ENCODE data around the gene PPIA. TPM values are rescaled to one million over a fixed set of nuclear protein-coding genes. Genes with fewer than 3 reads are reported as not detected.

The PPIA gene
- polyA plus RNA-seq (2013, experiment 1 of 2): 2,030 TPM
- polyA plus RNA-seq (2013, experiment 2 of 2): 2,181 TPM

DNA sequence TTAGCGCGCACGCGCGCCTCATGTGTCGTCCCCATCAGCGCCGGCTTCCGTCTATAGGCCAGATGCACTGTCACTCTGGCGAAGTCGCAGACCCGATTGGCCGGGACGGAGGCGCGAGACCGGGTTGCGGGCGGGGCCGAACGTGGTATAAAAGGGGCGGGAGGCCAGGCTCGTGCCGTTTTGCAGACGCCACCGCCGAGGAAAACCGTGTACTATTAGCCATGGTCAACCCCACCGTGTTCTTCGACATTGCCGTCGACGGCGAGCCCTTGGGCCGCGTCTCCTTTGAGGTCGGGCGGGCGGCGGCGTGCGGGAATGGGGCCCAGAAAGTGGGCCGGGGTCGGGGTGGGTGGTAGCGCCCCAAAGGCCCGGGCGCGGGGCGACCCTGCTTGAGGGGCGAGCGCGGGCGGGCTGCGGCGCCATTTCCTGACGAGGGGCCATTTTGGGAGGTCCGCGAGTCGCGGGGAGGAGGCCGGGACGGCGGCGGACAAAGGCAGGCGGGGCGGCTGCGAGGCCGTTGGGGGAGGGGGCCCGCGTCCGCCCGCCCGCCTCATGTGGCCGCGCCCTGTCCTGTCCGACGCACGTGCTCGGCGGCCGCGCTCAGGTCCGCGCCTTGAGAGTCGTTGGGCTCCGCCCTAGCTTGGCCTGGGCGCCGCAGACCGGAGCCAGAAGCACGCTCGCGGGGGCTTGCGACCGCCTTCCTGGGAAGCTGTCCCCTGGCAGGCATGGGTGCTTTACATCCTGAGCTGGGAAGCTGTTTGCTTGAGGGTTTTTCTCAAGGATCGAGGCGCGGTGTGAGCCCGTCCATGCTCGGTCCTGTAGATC lies at the start of gene PPIA:
Gene PPIA (plus strand): TSS at position 178 of the 825 bp plus-strand sequence. CDS start 44 bp downstream, at position 222.
- Histone ChIP-seq H2AK5ac (ENCODE audit: low read length, severe bottlenecking) (peak within 1 kb of the TSS; percentile 100), H3K79me1 (replicated peaks; ENCODE audit: low read length, poor library complexity, severe bottlenecking) (peaks cover 4% of the 10 kb centered on the region), H3K27ac (ENCODE audit: low read length, poor library complexity, severe bottlenecking) (peak within 1 kb of the TSS; percentile 99), H3K23ac (ENCODE audit: low read length in 2 of 2) (peak within 1 kb of the TSS; percentile 93 to 98), H2AFZ (ENCODE audit: low read depth, low read length) (peak within 1 kb of the TSS; percentile 85), H3K36me3 (ENCODE audit: control insufficient read depth in 1 of 2, insufficient read depth in 2 of 2, low read depth in 1 of 2, low read length in 2 of 2) (peaks cover 12 to 35% of the 10 kb centered on the region in 2 experiments), H3K4me1 (ENCODE audit: control insufficient read depth, insufficient read depth, low read depth, low read length) (peaks cover 9% of the 10 kb centered on the region), H3K4me3 (ENCODE audit: insufficient read depth in 1 of 2, low read depth in 1 of 2, low read length in 2 of 2) (peak within 1 kb of the TSS; percentile 88 to 94), H3K18ac (ENCODE audit: low read depth in 1 of 2, low read length in 2 of 2) (peak within 1 kb of the TSS; percentile 98 to 100), H2BK12ac (ENCODE audit: low read length in 2 of 2) (peak within 1 kb of the TSS; percentile 64 to 82), H3K4ac (ENCODE audit: low read depth in 1 of 2, low read length in 2 of 2) (peak within 1 kb of the TSS; percentile 97 to 100), H3K9ac (ENCODE audit: low read length) (peak within 1 kb of the TSS; percentile 99), H3K9me3 (ENCODE audit: control insufficient read depth, low read length) (no peaks in the 10 kb centered on the region), H3K4me2 (ENCODE audit: low read length, poor library complexity, severe bottlenecking) (peak within 1 kb of the TSS; percentile 78), H2BK120ac (ENCODE audit: low read depth, low read length) (peak within 1 kb of the TSS; percentile 100), H3K27me3 (ENCODE audit: control insufficient read depth in 1 of 2, insufficient read depth in 1 of 2, low read length in 2 of 2) (no peaks in the 10 kb centered on the region), H4K91ac (ENCODE audit: low read length) (peak within 1 kb of the TSS; percentile 99), H3K14ac (ENCODE audit: low read length in 2 of 2) (peak within 1 kb of the TSS; percentile 90 to 98), H2BK15ac (ENCODE audit: low read depth, poor library complexity, severe bottlenecking) (peak within 1 kb of the TSS; percentile 96), H2BK5ac (ENCODE audit: low read depth, low read length, poor library complexity, severe bottlenecking) (peak within 1 kb of the TSS; percentile 99), H4K8ac (ENCODE audit: low read length) (peak within 1 kb of the TSS; percentile 97)
- peak; percentile 98 for DNase-seq
- WGBS: under 1% methylated on average over 91 of the region's 99 CpGs

DNA sequence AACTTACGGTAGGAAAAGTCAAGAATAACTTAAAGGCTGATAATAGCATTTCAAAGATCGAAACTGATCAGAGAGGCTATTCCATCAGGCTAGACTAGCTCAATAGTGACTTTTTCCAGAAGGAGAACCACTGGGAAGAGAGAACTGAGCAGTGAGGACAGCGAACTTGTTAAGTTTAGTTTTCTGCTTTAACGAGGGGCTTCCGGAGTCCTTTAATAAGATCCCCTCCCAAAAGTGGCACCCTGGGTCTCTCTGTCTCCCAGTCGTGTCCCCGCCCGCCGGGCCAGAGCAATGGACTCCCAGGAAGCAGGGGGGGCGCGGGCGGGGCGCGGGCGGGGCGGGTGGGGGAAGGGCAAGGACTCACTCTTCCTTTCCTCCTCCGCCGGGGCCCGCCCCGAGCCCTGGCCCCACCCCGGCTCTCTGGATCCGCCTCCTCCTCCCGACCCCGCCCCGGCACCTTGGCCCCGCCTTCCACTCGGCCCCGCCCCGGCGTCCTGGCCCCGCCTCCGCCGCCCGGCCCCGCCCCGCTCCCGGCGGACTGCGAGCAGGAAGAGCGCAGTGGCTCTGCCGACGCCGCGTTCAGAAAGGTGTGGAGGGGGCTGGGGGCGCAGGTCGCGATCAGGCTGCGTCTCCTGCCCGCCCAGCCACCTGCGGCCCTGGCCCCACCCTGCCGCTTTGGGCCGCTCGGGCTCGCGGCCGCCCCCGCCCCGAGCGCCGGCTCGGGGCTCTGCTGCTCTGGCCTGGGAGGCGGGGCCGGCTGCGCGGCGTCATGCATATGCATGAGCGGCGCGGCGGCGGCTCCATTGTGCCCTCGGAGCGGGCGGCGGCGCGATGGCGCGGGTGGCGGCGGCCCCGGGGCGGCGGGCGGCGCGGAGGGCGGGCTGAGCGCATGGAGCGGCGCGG lies 48.2 kb upstream of the PPIA start, which contains the start of gene ZMIZ2:
Gene ZMIZ2 (plus strand): TSS at position 803 of the 903 bp plus-strand sequence. CDS start 7,403 bp downstream, outside the sequence.
- Histone ChIP-seq H2BK15ac (ENCODE audit: low read depth, poor library complexity, severe bottlenecking) (peak within 1 kb of the TSS; percentile 100), H3K14ac (ENCODE audit: low read length in 2 of 2) (peak within 1 kb of the TSS in 1 of 2 experiments; percentile 99), H3K23ac (ENCODE audit: low read length in 2 of 2) (peak within 1 kb of the TSS in 1 of 2 experiments; percentile 83), H2BK5ac (ENCODE audit: low read depth, low read length, poor library complexity, severe bottlenecking) (peak within 1 kb of the TSS; percentile 95), H3K79me1 (replicated peaks; ENCODE audit: low read length, poor library complexity, severe bottlenecking) (peaks cover 6% of the 10 kb centered on the region), H2BK12ac (ENCODE audit: low read length in 2 of 2) (peak within 1 kb of the TSS in 1 of 2 experiments; percentile 43), H2AFZ (ENCODE audit: low read depth, low read length) (peak within 1 kb of the TSS; percentile 65), H3K18ac (ENCODE audit: low read depth in 1 of 2, low read length in 2 of 2) (peak within 1 kb of the TSS; percentile 92 to 99), H3K9ac (ENCODE audit: low read length) (peak within 1 kb of the TSS; percentile 92), H3K9me3 (ENCODE audit: control insufficient read depth, low read length) (no peaks in the 10 kb centered on the region), H3K4me3 (ENCODE audit: insufficient read depth in 1 of 2, low read depth in 1 of 2, low read length in 2 of 2) (peak within 1 kb of the TSS; percentile 94 to 97), H4K8ac (ENCODE audit: low read length) (peak within 1 kb of the TSS; percentile 96), H4K91ac (ENCODE audit: low read length) (peak within 1 kb of the TSS; percentile 99), H3K4me2 (ENCODE audit: low read length, poor library complexity, severe bottlenecking) (peak within 1 kb of the TSS; percentile 87), H3K4ac (ENCODE audit: low read depth in 1 of 2, low read length in 2 of 2) (peak within 1 kb of the TSS; percentile 88 to 90), H3K27ac (ENCODE audit: low read length, poor library complexity, severe bottlenecking) (peak within 1 kb of the TSS; percentile 61), H3K36me3 (ENCODE audit: control insufficient read depth in 1 of 2, insufficient read depth in 2 of 2, low read depth in 1 of 2, low read length in 2 of 2) (peaks cover 4 to 7% of the 10 kb centered on the region in 2 experiments), H2BK120ac (ENCODE audit: low read depth, low read length) (peak within 1 kb of the TSS; percentile 98), H3K4me1 (ENCODE audit: control insufficient read depth, insufficient read depth, low read depth, low read length) (peaks cover 20% of the 10 kb centered on the region), H3K27me3 (ENCODE audit: control insufficient read depth in 1 of 2, insufficient read depth in 1 of 2, low read length in 2 of 2) (no peaks in the 10 kb centered on the region), H2AK5ac (ENCODE audit: low read length, severe bottlenecking) (peak within 1 kb of the TSS; percentile 44)
- DNase-seq: peak; percentile 83
- 5% methylated on average over 30 of the region's 92 CpGs for WGBS

DNA sequence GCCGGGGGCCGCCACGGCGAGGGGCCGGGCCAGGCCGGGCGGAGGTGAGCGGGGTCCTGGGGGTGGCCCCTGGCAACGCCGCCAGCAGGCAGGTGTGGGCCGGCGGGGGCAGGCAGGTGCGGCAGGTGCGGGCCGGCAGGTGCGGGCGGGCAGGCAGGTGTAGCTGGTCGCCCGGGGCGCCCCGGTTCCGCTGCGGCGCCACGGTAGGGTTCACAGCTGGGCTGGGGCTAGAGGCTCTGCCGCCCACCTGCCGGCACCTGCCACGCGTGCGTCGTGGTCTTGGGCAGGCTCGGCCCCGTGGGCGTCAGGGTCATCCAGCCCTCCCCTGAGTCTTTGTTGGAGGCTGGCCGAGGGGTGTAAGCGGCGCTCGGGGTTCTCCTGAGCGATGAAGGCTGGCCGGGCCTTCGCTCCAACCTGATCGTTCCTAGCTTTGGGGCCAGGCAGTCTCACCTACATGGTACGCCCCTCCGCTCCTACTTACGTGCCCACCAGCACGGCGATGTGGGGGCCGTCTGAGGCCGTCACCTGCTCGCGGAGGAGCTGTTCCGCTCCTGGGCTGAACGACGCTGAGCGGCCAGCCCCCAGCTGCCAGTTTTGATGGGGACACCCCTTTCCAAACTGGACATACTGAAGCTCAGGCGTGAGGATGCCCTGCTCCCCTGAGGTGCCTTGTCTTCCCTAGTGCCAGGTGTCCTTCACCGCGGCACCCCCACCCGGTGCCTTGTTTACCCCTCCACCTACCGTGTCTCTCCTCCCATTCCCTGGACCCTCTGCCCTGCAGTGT lies 47.3 kb upstream of the PPIA start:
- H4K91ac ChIP-seq (ENCODE audit: low read length): peak overlapping the region; percentile 93
- peak overlapping the region; percentile 65 for H2AFZ ChIP-seq (ENCODE audit: low read depth, low read length)
- peaks cover 4 to 7% of the 10 kb centered on the region in 2 experiments for H3K36me3 ChIP-seq (ENCODE audit: control insufficient read depth in 1 of 2, insufficient read depth in 2 of 2, low read depth in 1 of 2, low read length in 2 of 2)
- H2BK120ac ChIP-seq (ENCODE audit: low read depth, low read length): peak overlapping the region; percentile 98
- peak overlapping the region; percentile 44 for H2AK5ac ChIP-seq (ENCODE audit: low read length, severe bottlenecking)
- peak overlapping the region; percentile 79 for H4K8ac ChIP-seq (ENCODE audit: low read length)
- H3K23ac ChIP-seq (ENCODE audit: low read length in 2 of 2): peak overlapping the region in 1 of 2 experiments; percentile 83
- H3K27ac ChIP-seq (ENCODE audit: low read length, poor library complexity, severe bottlenecking): no peak overlapping the region
- H3K18ac ChIP-seq (ENCODE audit: low read depth in 1 of 2, low read length in 2 of 2): peak overlapping the region in 1 of 2 experiments; percentile 87
- H2BK15ac ChIP-seq (ENCODE audit: low read depth, poor library complexity, severe bottlenecking): peak overlapping the region; percentile 78
- H3K79me1 ChIP-seq (replicated peaks; ENCODE audit: low read length, poor library complexity, severe bottlenecking): peaks cover 8% of the 10 kb centered on the region
- peaks cover 22% of the 10 kb centered on the region for H3K4me1 ChIP-seq (ENCODE audit: control insufficient read depth, insufficient read depth, low read depth, low read length)
- H3K9ac ChIP-seq (ENCODE audit: low read length): peak overlapping the region; percentile 84
- peak overlapping the region; percentile 94 to 97 for H3K4me3 ChIP-seq (ENCODE audit: insufficient read depth in 1 of 2, low read depth in 1 of 2, low read length in 2 of 2)
- peak overlapping the region in 1 of 2 experiments; percentile 43 for H2BK12ac ChIP-seq (ENCODE audit: low read length in 2 of 2)
- H3K4ac ChIP-seq (ENCODE audit: low read depth in 1 of 2, low read length in 2 of 2): peak overlapping the region; percentile 88 to 90
- H3K14ac ChIP-seq (ENCODE audit: low read length in 2 of 2): peak overlapping the region in 1 of 2 experiments; percentile 99
- 7% methylated on average over 46 of the region's 60 CpGs for WGBS
- no peaks in the 10 kb centered on the region for H3K27me3 ChIP-seq (ENCODE audit: control insufficient read depth in 1 of 2, insufficient read depth in 1 of 2, low read length in 2 of 2)
- no peaks in the 10 kb centered on the region for H3K9me3 ChIP-seq (ENCODE audit: control insufficient read depth, low read length)
- no peak for DNase-seq
- no peak overlapping the region for H2BK5ac ChIP-seq (ENCODE audit: low read depth, low read length, poor library complexity, severe bottlenecking)
- H3K4me2 ChIP-seq (ENCODE audit: low read length, poor library complexity, severe bottlenecking): peak overlapping the region; percentile 87

Data from mesenchymal stem cell (in vitro differentiated cells and primary cell).